ENCODE data around the gene PLXNA4. TPM values are rescaled to one million over a fixed set of nuclear protein-coding genes. Genes with fewer than 3 reads are reported as not detected.
A peak's percentile ranks its signal among the peaks of the same experiment; 100 is the strongest.

The PLXNA4 gene
- total RNA-seq, 4 donors from 2014 or later = 1.1 to 2.8 (median 1.4) TPM

DNA sequence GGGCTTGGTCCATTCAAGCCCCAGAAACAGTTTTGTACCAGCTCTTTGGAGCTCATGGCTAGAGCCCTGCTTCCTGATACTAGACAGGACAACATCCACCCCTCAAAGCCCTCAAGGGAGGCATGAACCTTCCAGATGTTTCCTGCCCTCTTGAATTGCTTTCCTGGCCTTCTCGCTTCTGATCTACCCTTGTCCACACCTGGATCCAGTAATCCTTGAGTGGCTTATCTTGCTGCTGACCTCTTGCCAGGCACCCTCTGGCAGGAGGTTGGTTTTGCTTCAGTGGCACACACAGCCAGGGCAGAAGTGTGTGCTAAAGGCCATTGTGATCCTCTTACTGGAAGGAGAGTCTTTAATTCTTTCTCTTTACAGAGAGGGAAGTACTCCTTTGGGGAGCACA lies 495.8 kb downstream of the PLXNA4 start:
- TF ChIP-seq EP300 (IDR thresholded peaks at IDR 0.05; ENCODE audit: low read depth) = no peak
- TF ChIP-seq, protein P1, sequence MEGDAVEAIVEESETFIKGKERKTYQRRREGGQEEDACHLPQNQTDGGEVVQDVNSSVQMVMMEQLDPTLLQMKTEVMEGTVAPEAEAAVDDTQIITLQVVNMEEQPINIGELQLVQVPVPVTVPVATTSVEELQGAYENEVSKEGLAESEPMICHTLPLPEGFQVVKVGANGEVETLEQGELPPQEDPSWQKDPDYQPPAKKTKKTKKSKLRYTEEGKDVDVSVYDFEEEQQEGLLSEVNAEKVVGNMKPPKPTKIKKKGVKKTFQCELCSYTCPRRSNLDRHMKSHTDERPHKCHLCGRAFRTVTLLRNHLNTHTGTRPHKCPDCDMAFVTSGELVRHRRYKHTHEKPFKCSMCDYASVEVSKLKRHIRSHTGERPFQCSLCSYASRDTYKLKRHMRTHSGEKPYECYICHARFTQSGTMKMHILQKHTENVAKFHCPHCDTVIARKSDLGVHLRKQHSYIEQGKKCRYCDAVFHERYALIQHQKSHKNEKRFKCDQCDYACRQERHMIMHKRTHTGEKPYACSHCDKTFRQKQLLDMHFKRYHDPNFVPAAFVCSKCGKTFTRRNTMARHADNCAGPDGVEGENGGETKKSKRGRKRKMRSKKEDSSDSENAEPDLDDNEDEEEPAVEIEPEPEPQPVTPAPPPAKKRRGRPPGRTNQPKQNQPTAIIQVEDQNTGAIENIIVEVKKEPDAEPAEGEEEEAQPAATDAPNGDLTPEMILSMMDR (IDR thresholded peaks at IDR 0.05) = no peak
- no peak for TF ChIP-seq POLR2AphosphoS5 (IDR thresholded peaks at IDR 0.05)
- no peak for TF ChIP-seq POLR2A (IDR thresholded peaks at IDR 0.05)
- no peak overlapping the region for H3K4me3 ChIP-seq
- H3K9me3 ChIP-seq = no peaks in the 10 kb centered on the region
- WGBS, 2 donors (ENCODE audit: low coverage in 1 of 2) = 55% methylated on average over 1 of the region's 1 CpG; no CpG with 5 or more reads in 1 of the 2 donors
- no peaks in the 10 kb centered on the region for H3K27me3 ChIP-seq
- H3K36me3 ChIP-seq = no peaks in the 10 kb centered on the region
- H3K27ac ChIP-seq = peak overlapping the region in 2 of 4 donors; percentile 20 to 35
- DNase-seq = no peak
- H3K4me1 ChIP-seq = peaks cover 0 to 17% (median 13%) of the 10 kb centered on the region in 4 donors
- in situ Hi-C loops (cut with MboI; ENCODE audit: low pct_ligation_motif_present in 1 of 4, low pct_unique_long_range_greater_than_20kb in 1 of 4, low sequenced_read_pairs in 3 of 4) (no loop called here), intact Hi-C loops (cut with DNase I; ENCODE audit: low total_unique reads) (no loop called here)

- in situ Hi-C loops (cut with MboI; ENCODE audit: low pct_ligation_motif_present in 1 of 4, low pct_unique_long_range_greater_than_20kb in 1 of 4, low sequenced_read_pairs in 3 of 4) (no loop called here), intact Hi-C loops (cut with DNase I; ENCODE audit: low total_unique reads) (no loop called here)
- Histone ChIP-seq H3K27ac (no peak overlapping the region), H3K9me3 (no peaks in the 10 kb centered on the region), H3K27me3 (no peaks in the 10 kb centered on the region), H3K36me3 (no peaks in the 10 kb centered on the region), H3K4me3 (no peak overlapping the region), H3K4me1 (peaks cover 0 to 17% (median 13%) of the 10 kb centered on the region in 4 donors)
- TF ChIP-seq EP300 (IDR thresholded peaks at IDR 0.05; ENCODE audit: low read depth) = no peak
- TF ChIP-seq POLR2AphosphoS5 (IDR thresholded peaks at IDR 0.05) = no peak
- TF ChIP-seq POLR2A (IDR thresholded peaks at IDR 0.05) = no peak
- TF ChIP-seq, protein P1 (IDR thresholded peaks at IDR 0.05) = no peak
- no peak for DNase-seq
- WGBS, 2 donors (ENCODE audit: low coverage in 1 of 2) = 58 to 69% methylated on average over 5 to 7 of the region's 8 CpGs
Measured at GRCh38 chr7:132078891-132079735, 497.2 kb downstream of the PLXNA4 start.

DNA sequence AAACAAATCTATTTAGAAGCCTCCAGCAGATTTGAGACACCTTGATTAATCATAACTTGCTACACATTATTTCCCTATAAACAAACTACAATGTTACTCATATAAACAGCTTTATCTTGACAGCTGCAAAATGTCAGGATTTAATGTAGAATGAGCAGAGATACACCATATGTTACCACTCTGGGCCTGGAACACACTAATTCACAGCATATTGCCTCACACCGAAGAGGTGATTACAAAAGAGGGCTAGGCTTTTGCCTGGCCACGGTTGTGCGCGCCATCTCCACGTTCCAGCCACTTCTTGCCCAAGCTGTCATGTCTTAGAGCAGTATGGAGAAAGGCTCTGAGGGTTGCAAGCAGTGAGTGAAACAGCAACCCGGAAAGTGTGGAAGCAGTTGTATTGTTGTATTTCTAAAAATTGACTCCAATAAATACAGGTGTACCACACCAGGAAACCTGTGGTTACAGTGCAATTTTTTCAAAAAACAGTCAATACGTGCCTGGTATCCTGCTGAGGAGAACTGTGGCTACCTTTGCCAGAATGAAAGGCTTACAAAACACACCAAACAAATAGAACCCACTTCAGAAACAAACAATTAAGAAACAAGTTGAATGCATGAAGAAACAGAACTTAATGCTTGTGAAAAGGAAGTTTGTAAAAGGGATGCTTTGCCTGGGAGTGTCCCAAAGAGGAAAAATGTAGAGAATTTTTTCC lies 498.1 kb downstream of the PLXNA4 start:
- no peaks in the 10 kb centered on the region for H3K9me3 ChIP-seq
- H3K36me3 ChIP-seq = no peaks in the 10 kb centered on the region
- peak; percentile 22 for DNase-seq
- no peak overlapping the region for H3K4me3 ChIP-seq
- 78 to 82% methylated on average over 6 to 7 of the region's 7 CpGs for WGBS, 2 donors (ENCODE audit: low coverage in 1 of 2)
- in situ Hi-C loops (cut with MboI; ENCODE audit: low pct_ligation_motif_present in 1 of 4, low pct_unique_long_range_greater_than_20kb in 1 of 4, low sequenced_read_pairs in 3 of 4) = no loop called here
- H3K4me1 ChIP-seq = peaks cover 0 to 17% (median 13%) of the 10 kb centered on the region in 4 donors
- no peak overlapping the region for H3K27ac ChIP-seq
- intact Hi-C loops (cut with DNase I; ENCODE audit: low total_unique reads) = no loop called here
- no peaks in the 10 kb centered on the region for H3K27me3 ChIP-seq
- peak; percentile 45 to 87 (median 84) for TF ChIP-seq POLR2AphosphoS5 (IDR thresholded peaks at IDR 0.05)
- TF ChIP-seq EP300 (IDR thresholded peaks at IDR 0.05; ENCODE audit: low read depth) = no peak

- no peak for DNase-seq
- H3K4me1 ChIP-seq = peaks cover 0 to 13% (median 9%) of the 10 kb centered on the region in 4 donors
- H3K36me3 ChIP-seq = no peaks in the 10 kb centered on the region
- TF ChIP-seq, protein P1 (IDR thresholded peaks at IDR 0.05) = no peak
- TF ChIP-seq EP300 (IDR thresholded peaks at IDR 0.05; ENCODE audit: low read depth) (no peak), POLR2A (IDR thresholded peaks at IDR 0.05) (no peak), POLR2AphosphoS5 (IDR thresholded peaks at IDR 0.05) (no peak)
- WGBS, 2 donors (ENCODE audit: low coverage in 1 of 2) = 78 to 100% methylated on average over 2 to 13 of the region's 13 CpGs
- in situ Hi-C loops (cut with MboI; ENCODE audit: low pct_ligation_motif_present in 1 of 4, low pct_unique_long_range_greater_than_20kb in 1 of 4, low sequenced_read_pairs in 3 of 4) = no loop called here
- H3K9me3 ChIP-seq = no peaks in the 10 kb centered on the region
- no peaks in the 10 kb centered on the region for H3K27me3 ChIP-seq
- no peak overlapping the region for H3K4me3 ChIP-seq
- intact Hi-C loops (cut with DNase I; ENCODE audit: low total_unique reads) = no loop called here
- H3K27ac ChIP-seq = no peak overlapping the region
Measured at GRCh38 chr7:132076301-132077035, 499.8 kb downstream of the PLXNA4 start.
